A549 (cell line): ENCODE measurements around the gene MAPK12. TPM values are rescaled to one million over a fixed set of nuclear protein-coding genes. Genes with fewer than 3 reads are reported as not detected.

ENCODE experiments used
- ATAC-seq, 2 experiments: fragments of 200-7000 bp in 1 of 2; fragments of >200 bp in 1 of 2; cut with Nextera tagmentation in 1 of 2; cut with Tn5 transposase in 1 of 2; 3 replicates each; pipeline versions ENCODE4 v1.8.0 to v1.9.1; 2018 to 2020; ENCODE audit warnings: mild to moderate bottlenecking in 1 of 2, moderate library complexity in 1 of 2
- CTCF ChIA-PET: fragments of 300-600 bp; sonication (Branson Sonifier 250); formaldehyde crosslinking; extraction: SDS; loops from one replicate; lab custom pipeline; 2021; ENCODE audit warnings: antibody characterized with exemption, inconsistent platforms; lab: Yijun Ruan, JAX
- POLR2A ChIA-PET: fragments of 350-600 bp; formaldehyde crosslinking; extraction: SDS; loops from one replicate; lab custom pipeline; 2021; ENCODE audit warnings: antibody characterized with exemption, inconsistent platforms; lab: Yijun Ruan, JAX
- DNase-seq, 2 experiments: peaks; one replicate each; pipeline versions ENCODE4 v3.0.0 to v3.0.0-alpha.2; 2011 to 2016; ENCODE audit warnings: low read depth in 1 of 2, low spot score in 1 of 2
- FAIRE-seq: peaks from 2 replicates; lab custom pipeline; 2011; peaks lifted over from hg19 to GRCh38; lab: Jason Lieb, UNC
- H3K27ac ChIP-seq, 2 experiments: fragments of >200 bp; sonication (Bioruptor Twin); formaldehyde crosslinking; 3 replicates each; pipeline ENCODE4 v1.5.1; 2016 to 2017
- H3K4me1 ChIP-seq: fragments of >200 bp; sonication (Bioruptor Twin); formaldehyde crosslinking; 3 replicates; pipeline ENCODE4 v1.6.1; 2016
- H3K4me2 ChIP-seq: fragments of >200 bp; sonication (Bioruptor Twin); formaldehyde crosslinking; 3 replicates; pipeline ENCODE4 v1.6.1; 2016
- H3K4me3 ChIP-seq: fragments of >200 bp; sonication (Bioruptor Twin); formaldehyde crosslinking; 3 replicates; pipeline ENCODE4 v1.5.1; 2016
- H3K9me3 ChIP-seq: fragments of >200 bp; sonication (Bioruptor Twin); formaldehyde crosslinking; 3 replicates; pipeline ENCODE4 v1.6.1; 2016
- CBX8 ChIP-seq: fragments of 200-600 bp; sonication (generic); IDR thresholded peaks from 2 replicates; pipeline ENCODE4 v1.6.1; 2016
- CHD4 ChIP-seq: fragments of 200-600 bp; sonication (generic); IDR thresholded peaks from 2 replicates; pipeline ENCODE4 v1.6.1; 2016; ENCODE audit warnings: antibody characterized with exemption, mild to moderate bottlenecking, borderline replicate concordance
- EHMT2 ChIP-seq: fragments of 200-600 bp; sonication (generic); IDR thresholded peaks from 2 replicates; pipeline ENCODE4 v1.6.1; 2016; ENCODE audit warnings: antibody characterized with exemption, low read depth, mild to moderate bottlenecking, moderate library complexity
- EP300 ChIP-seq, 2 experiments: fragments of >200 bp; sonication (Bioruptor Twin); formaldehyde crosslinking; IDR thresholded peaks; 2 replicates in 1 of 2; 3 replicates in 1 of 2; pipeline ENCODE4 v1.6.1; 2016 to 2017
- FOSB ChIP-seq: fragments of 250-450 bp; sonication (Bioruptor Pico); IDR thresholded peaks from 2 replicates; pipeline ENCODE4 v1.5.0; 2020; ENCODE audit warnings: mild to moderate bottlenecking, moderate library complexity
- GATA3 ChIP-seq: IDR thresholded peaks from 2 replicates; pipeline ENCODE4 v1.6.1; 2012; ENCODE audit warnings: borderline replicate concordance
- HDAC2 ChIP-seq: fragments of 200-600 bp; sonication (generic); IDR thresholded peaks from 2 replicates; pipeline ENCODE4 v1.6.1; 2016
- HEYL ChIP-seq: fragments of 250-450 bp; sonication (Bioruptor Pico); IDR thresholded peaks from 2 replicates; pipeline ENCODE4 v1.8.0; 2021; ENCODE audit warnings: mild to moderate bottlenecking, moderate library complexity
- JUN ChIP-seq, 2 experiments: fragments of >200 bp; sonication (Bioruptor Twin); formaldehyde crosslinking; IDR thresholded peaks; 2 replicates in 1 of 2; 3 replicates in 1 of 2; pipeline ENCODE4 v1.6.1; 2016 to 2017
- KDM1A ChIP-seq: fragments of 200-600 bp; sonication (generic); IDR thresholded peaks from 2 replicates; pipeline ENCODE4 v1.6.1; 2016; ENCODE audit warnings: low read depth, mild to moderate bottlenecking
- KDM5A ChIP-seq: fragments of 200-600 bp; sonication (generic); IDR thresholded peaks from 2 replicates; pipeline ENCODE4 v1.6.1; 2016; ENCODE audit warnings: antibody characterized with exemption, mild to moderate bottlenecking
- MAFK ChIP-seq: fragments of 450-650 bp; IDR thresholded peaks from 2 replicates; pipeline ENCODE4 v1.6.1; 2014; ENCODE audit not compliant: partially characterized antibody
- MAZ ChIP-seq: fragments of 150-350 bp; IDR thresholded peaks from 2 replicates; pipeline ENCODE4 v1.6.1; 2014; ENCODE audit warnings: antibody characterized with exemption, low read depth, low read length, borderline replicate concordance
- MYC ChIP-seq: IDR thresholded peaks from 2 replicates; pipeline ENCODE4 v1.6.1; 2012; ENCODE audit warnings: mild to moderate bottlenecking, inconsistent platforms, low read length, improper control_type of control experiment, borderline replicate concordance
- POLR2A ChIP-seq: IDR thresholded peaks from 2 replicates; pipeline ENCODE4 v1.6.1; 2012; ENCODE audit warnings: mild to moderate bottlenecking, low read length
- REST ChIP-seq: fragments of 200-600 bp; sonication (generic); IDR thresholded peaks from 2 replicates; pipeline ENCODE4 v1.6.1; 2016; ENCODE audit warnings: antibody characterized with exemption, mild to moderate bottlenecking, moderate library complexity
- RNF2 ChIP-seq: fragments of 200-600 bp; sonication (generic); IDR thresholded peaks from 2 replicates; pipeline ENCODE4 v1.6.1; 2016; ENCODE audit warnings: low read depth, mild to moderate bottlenecking, antibody characterized with exemption, moderate library complexity, borderline replicate concordance
- SREBF2 ChIP-seq: fragments of 450-650 bp; IDR thresholded peaks from 2 replicates; pipeline ENCODE4 v1.6.1; 2014; ENCODE audit warnings: mild to moderate bottlenecking, moderate library complexity
- TFCP2L1 ChIP-seq: fragments of 250-450 bp; sonication (Bioruptor Pico); IDR thresholded peaks from 2 replicates; pipeline ENCODE4 v1.5.0; 2021; ENCODE audit warnings: mild to moderate bottlenecking
- USF2 ChIP-seq: fragments of 450-650 bp; IDR thresholded peaks from 2 replicates; pipeline ENCODE4 v1.6.1; 2014; ENCODE audit warnings: antibody characterized with exemption
- ZC3H11A ChIP-seq: fragments of 450-650 bp; IDR thresholded peaks from 2 replicates; pipeline ENCODE4 v1.6.1; 2014; ENCODE audit warnings: antibody characterized with exemption, mild to moderate bottlenecking
- ZNF302 ChIP-seq: fragments of 250-450 bp; sonication (Bioruptor Pico); IDR thresholded peaks from 2 replicates; pipeline ENCODE4 v1.9.0; 2021; ENCODE audit warnings: inconsistent platforms, mild to moderate bottlenecking, moderate library complexity
- ZSCAN20 ChIP-seq: fragments of 250-450 bp; sonication (Bioruptor Pico); IDR thresholded peaks from 2 replicates; pipeline ENCODE4 v1.8.0; 2022; ENCODE audit warnings: mild to moderate bottlenecking, moderate library complexity
- WGBS: methylation state at CpG from one replicate; pipeline ENCODE4 v1.1.6; 2017; ENCODE audit errors: missing lambda C conversion rate; 5-methylcytosine and 5-hydroxymethylcytosine counted together
- polyA plus RNA-seq, 4 experiments: library from polyadenylated mRNA; depleted of rRNA in 3 of 4; stranded (reverse); fragments of >200 nt; fragmentation: RNase III in 1 of 4; extraction: RNeasy Plus Mini Kit Qiagen cat#74134 plus additional on column Dnase treatment in 1 of 4; gene quantifications; 2 replicates in 3 of 4; 3 replicates in 1 of 4; pipeline ENCODE4 v1.2.3, GENCODE V29; 2011 to 2017

MAPK12 gene
- polyA plus RNA-seq, 2 of the 4 experiments (the other 2 are of a cell fraction): 12.5 to 25.8 TPM

- FAIRE-seq (no peak), ATAC-seq (peak in 1 of 2 experiments; percentile 1; a peak in 1 of 6 replicates)
- peak overlapping the region; percentile 8 to 92; a peak in 3 of 6 replicates for H3K27ac ChIP-seq
- ChIA-PET CTCF (interaction anchor here (0.7 to 6.2 kb wide), 14 partner anchors 10 to 291 kb away, joined by 3 to 57 read pairs (median 6); partner anchors contain the start of genes DENND6B, HDAC10 and PLXNB2), POLR2A (interaction anchor here (0.7 kb wide), 2 partner anchors 21 to 25 kb away, joined by 3 read pairs; no protein-coding TSS in a partner anchor)
- TF ChIP-seq KDM5A (no peak), JUN (IDR thresholded peaks at IDR 0.05) (0 out of 5 replicates have a peak, but pooled peaks of 1 of the 2 experiments have one; percentile 34)
- TF ChIP-seq, all 56 proteins: peak for 1
- Histone ChIP-seq H3K4me1 (peaks cover 44% of the 10 kb centered on the region), H3K9me3 (no peaks in the 10 kb centered on the region; the same call in 2 of the 3 replicates), H3K4me3 (no peak overlapping the region; the same call in 2 of the 3 replicates), H3K4me2 (peak overlapping the region; percentile 99)
- WGBS: 89% methylated on average over 15 of the region's 26 CpGs
- DNase-seq: no peak
These were observed 10.7 kb upstream of the MAPK12 start for GRCh38 chr22:50272044-50272802.

GRCh38 chr22:50271519-50271970, 10.1 kb upstream of the MAPK12 start:
- no peaks in the 10 kb centered on the region; the same call in 2 of the 3 replicates for H3K9me3 ChIP-seq
- H3K4me1 ChIP-seq: peaks cover 45% of the 10 kb centered on the region
- no peak for TF ChIP-seq ZSCAN20 (CRISPR knock-in tag)
- no peak for TF ChIP-seq CBX8
- no peak for TF ChIP-seq TFCP2L1 (CRISPR knock-in tag)
- no peak for TF ChIP-seq MYC
- TF ChIP-seq SREBF2: no peak
- no peak for TF ChIP-seq GATA3
- TF ChIP-seq MAFK: no peak
- no peak for TF ChIP-seq KDM1A
- no peak for TF ChIP-seq RNF2
- TF ChIP-seq MAZ: no peak
- no peak for TF ChIP-seq USF2
- no peak for TF ChIP-seq POLR2A
- no peak for TF ChIP-seq HEYL (CRISPR knock-in tag)
- TF ChIP-seq HDAC2: no peak
- TF ChIP-seq EP300 (IDR thresholded peaks at IDR 0.05): no peak
- no peak for TF ChIP-seq CHD4
- no peak for TF ChIP-seq FOSB (CRISPR knock-in tag)
- no peak for TF ChIP-seq KDM5A
- no peak for TF ChIP-seq EHMT2
- TF ChIP-seq ZC3H11A: no peak
- 0% methylated on average over 5 of the region's 45 CpGs for WGBS
- ATAC-seq: peak; percentile 9 to 50; a peak in 4 of 6 replicates
- POLR2A ChIA-PET: interaction anchor here (0.7 kb wide), 1 partner anchor 24 kb away, joined by 3 read pairs; no protein-coding TSS in a partner anchor
- CTCF ChIA-PET: interaction anchor here (0.7 to 6.2 kb wide), 7 partner anchors 11 to 55 kb away, joined by 3 to 57 read pairs (median 5); partner anchors contain the start of genes DENND6B, HDAC10 and PLXNB2
- peak overlapping the region; percentile 99 for H3K4me2 ChIP-seq
- DNase-seq: peak in 1 of 2 experiments; percentile 52
- peak overlapping the region; percentile 54 to 92; a peak in 5 of 6 replicates for H3K27ac ChIP-seq
- peak overlapping the region; percentile 57 for H3K4me3 ChIP-seq
- FAIRE-seq: no peak

GRCh38 chr22:50270666-50271394, 9.3 kb upstream of the MAPK12 start:
- peak in 1 of 2 experiments; percentile 66 for DNase-seq
- Histone ChIP-seq H3K4me2 (peak overlapping the region; percentile 99), H3K9me3 (no peaks in the 10 kb centered on the region), H3K4me1 (peaks cover 45% of the 10 kb centered on the region), H3K4me3 (peak overlapping the region; percentile 57), H3K27ac (peak overlapping the region; percentile 75 to 92; a peak in 5 of 6 replicates)
- no peak for FAIRE-seq
- peak; percentile 35 to 57; a peak in 4 of 6 replicates for ATAC-seq
- CTCF ChIA-PET: interaction anchor here (1.7 to 6.2 kb wide), 3 partner anchors 10 to 56 kb away, joined by 4 to 57 read pairs (median 14); partner anchors contain the start of genes DENND6B and PLXNB2
- WGBS: 45% methylated on average over 52 of the region's 53 CpGs
- POLR2A ChIA-PET: no interaction called here
- TF ChIP-seq REST (peak; percentile 93), ZNF302 (CRISPR knock-in tag) (no peak)
